ENCODE data around the gene SNURF. TPM values are rescaled to one million over a fixed set of nuclear protein-coding genes. Genes with fewer than 3 reads are reported as not detected.
"Not testable (repeated sequence)": the region's sequence is repeated elsewhere in the genome, so short reads cannot be mapped to it uniquely, and the experiment has no call there.

SNURF gene
- total RNA-seq, 1 experiment from 2014 or later = 35.6 TPM

GRCh38 chr15:24919446-24919845 lies 35.3 kb upstream of the SNURF start:
- no TSS peak for BruUV-seq (replicated peaks)
- DNase-seq (ENCODE audit: unreplicated experiment) = no peak

DNA sequence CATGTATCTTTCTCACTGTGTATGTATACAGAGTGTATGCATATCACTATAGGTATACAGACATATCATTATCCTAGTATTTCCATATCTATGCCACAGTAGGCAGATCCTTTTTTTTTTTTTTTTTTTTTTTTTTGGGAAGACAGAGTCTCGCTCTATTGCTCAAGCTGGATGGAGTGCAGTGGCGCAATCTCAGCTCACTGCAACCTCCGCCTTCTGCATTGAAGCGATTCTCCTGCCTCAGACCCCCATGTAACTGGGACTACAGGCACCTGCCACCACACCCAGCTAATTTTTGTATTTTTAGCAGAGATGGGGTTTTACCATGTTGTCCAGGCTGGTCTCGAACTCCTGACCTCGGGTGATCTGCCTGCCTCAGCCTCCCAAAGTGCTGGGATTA lies 32.0 kb upstream of the SNURF start:
- intact Hi-C loops (cut with micrococcal nuclease); CTCF ChIA-PET; H3K4me3 Mint-ChIP-seq (ENCODE audit: unreplicated experiment); H3K36me3 Mint-ChIP-seq (ENCODE audit: insufficient read depth, unreplicated experiment); BruUV-seq (replicated peaks); H3K27ac Mint-ChIP-seq (ENCODE audit: low read depth, unreplicated experiment); H3K27me3 Mint-ChIP-seq (ENCODE audit: insufficient read depth, unreplicated experiment); DNase-seq (ENCODE audit: unreplicated experiment); H3K4me1 Mint-ChIP-seq (ENCODE audit: insufficient read depth, unreplicated experiment): not testable (repeated sequence)
- peaks cover 11% of the 10 kb centered on the region for H3K9me3 Mint-ChIP-seq (ENCODE audit: unreplicated experiment)
- POLR2A ChIA-PET = interaction anchor here (0.6 kb wide), 1 partner anchor 14 kb away, joined by 3 read pairs; no protein-coding TSS in a partner anchor

More at GRCh38 chr15:24919446-24919845, 35.3 kb upstream of the SNURF start:
- H3K4me1 Mint-ChIP-seq (ENCODE audit: insufficient read depth, unreplicated experiment) = no peaks in the 10 kb centered on the region
- no peak for TF ChIP-seq CTCF (IDR thresholded peaks at IDR 0.05; ENCODE audit: unreplicated experiment)
- no peaks in the 10 kb centered on the region for H3K27me3 Mint-ChIP-seq (ENCODE audit: insufficient read depth, unreplicated experiment)
- ChIA-PET POLR2A (no interaction called here), CTCF (no interaction called here)
- no peak overlapping the region for H3K4me3 Mint-ChIP-seq (ENCODE audit: unreplicated experiment)
- intact Hi-C loops (cut with micrococcal nuclease) = no loop called here
- H3K36me3 Mint-ChIP-seq (ENCODE audit: insufficient read depth, unreplicated experiment) = peaks cover 5% of the 10 kb centered on the region
- H3K9me3 Mint-ChIP-seq (ENCODE audit: unreplicated experiment) = peaks cover 23% of the 10 kb centered on the region
- H3K27ac Mint-ChIP-seq (ENCODE audit: low read depth, unreplicated experiment) = no peak overlapping the region

DNA sequence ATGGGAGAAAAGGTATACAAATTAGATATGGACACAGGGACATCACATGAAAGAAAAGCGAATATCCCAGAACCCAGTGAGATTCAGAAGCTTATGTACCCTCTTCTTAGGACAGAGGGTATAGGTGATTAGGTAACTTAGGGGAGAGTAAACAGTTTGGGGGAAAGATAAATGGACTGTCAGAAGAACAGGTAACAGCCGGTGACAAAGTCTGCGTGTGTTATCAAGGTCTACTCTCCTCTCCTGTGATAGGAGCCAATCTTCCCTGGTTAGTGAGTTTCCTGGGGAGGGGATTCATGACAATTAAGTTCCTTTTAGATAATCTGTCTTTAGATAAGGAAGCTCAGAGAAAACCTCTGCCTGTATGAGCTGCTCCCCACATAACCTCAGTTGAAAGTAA lies 30.6 kb upstream of the SNURF start:
- no peaks in the 10 kb centered on the region for H3K36me3 Mint-ChIP-seq (ENCODE audit: insufficient read depth, unreplicated experiment)
- CTCF ChIA-PET = interaction anchor here (0.8 to 1.2 kb wide), 2 partner anchors 23 to 1271 kb away, joined by 4 read pairs; no protein-coding TSS in a partner anchor
- no peaks in the 10 kb centered on the region for H3K27me3 Mint-ChIP-seq (ENCODE audit: insufficient read depth, unreplicated experiment)
- H3K4me1 Mint-ChIP-seq (ENCODE audit: insufficient read depth, unreplicated experiment) = no peaks in the 10 kb centered on the region
- intact Hi-C loops (cut with micrococcal nuclease) = no loop called here
- H3K27ac Mint-ChIP-seq (ENCODE audit: low read depth, unreplicated experiment) = no peak overlapping the region
- peaks cover 11% of the 10 kb centered on the region for H3K9me3 Mint-ChIP-seq (ENCODE audit: unreplicated experiment)
- no TSS peak for BruUV-seq (replicated peaks)
- no peak overlapping the region for H3K4me3 Mint-ChIP-seq (ENCODE audit: unreplicated experiment)
- POLR2A ChIA-PET = interaction anchor here (0.5 kb wide), 1 partner anchor 1011 kb away, joined by 3 read pairs; no protein-coding TSS in a partner anchor
- TF ChIP-seq CTCF (IDR thresholded peaks at IDR 0.05; ENCODE audit: unreplicated experiment) = no peak
- no peak for DNase-seq (ENCODE audit: unreplicated experiment)

DNA sequence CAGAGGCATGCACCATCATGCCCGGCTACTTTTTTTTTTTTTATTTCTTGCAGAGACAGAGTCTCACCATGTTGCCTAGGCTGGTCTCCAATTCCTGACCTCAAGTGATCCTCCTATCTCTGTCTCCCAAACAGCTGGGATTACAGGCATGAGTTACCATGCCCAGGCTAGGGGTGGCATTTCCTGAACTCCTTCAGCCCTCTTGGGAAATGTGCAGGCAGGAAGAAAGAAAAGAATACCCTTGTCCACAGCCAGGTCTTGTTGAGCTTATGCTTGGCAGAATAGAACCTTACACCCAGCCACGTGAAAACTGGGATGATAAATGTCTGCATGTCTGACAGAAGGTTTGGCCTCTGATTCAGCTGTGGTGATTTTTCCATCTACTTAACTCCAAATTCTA lies 30.2 kb upstream of the SNURF start:
- BruUV-seq (replicated peaks) = no TSS peak
- H3K4me3 Mint-ChIP-seq (ENCODE audit: unreplicated experiment) = no peak overlapping the region
- H3K9me3 Mint-ChIP-seq (ENCODE audit: unreplicated experiment) = peaks cover 11% of the 10 kb centered on the region
- intact Hi-C loops (cut with micrococcal nuclease) = no loop called here
- no peaks in the 10 kb centered on the region for H3K27me3 Mint-ChIP-seq (ENCODE audit: insufficient read depth, unreplicated experiment)
- no peaks in the 10 kb centered on the region for H3K4me1 Mint-ChIP-seq (ENCODE audit: insufficient read depth, unreplicated experiment)
- POLR2A ChIA-PET = no interaction called here
- TF ChIP-seq CTCF (IDR thresholded peaks at IDR 0.05; ENCODE audit: unreplicated experiment) = no peak
- H3K36me3 Mint-ChIP-seq (ENCODE audit: insufficient read depth, unreplicated experiment) = no peaks in the 10 kb centered on the region
- H3K27ac Mint-ChIP-seq (ENCODE audit: low read depth, unreplicated experiment) = no peak overlapping the region
- CTCF ChIA-PET = interaction anchor here (0.8 to 1.2 kb wide), 2 partner anchors 22 to 1270 kb away, joined by 4 read pairs; no protein-coding TSS in a partner anchor
- DNase-seq (ENCODE audit: unreplicated experiment) = no peak

DNA sequence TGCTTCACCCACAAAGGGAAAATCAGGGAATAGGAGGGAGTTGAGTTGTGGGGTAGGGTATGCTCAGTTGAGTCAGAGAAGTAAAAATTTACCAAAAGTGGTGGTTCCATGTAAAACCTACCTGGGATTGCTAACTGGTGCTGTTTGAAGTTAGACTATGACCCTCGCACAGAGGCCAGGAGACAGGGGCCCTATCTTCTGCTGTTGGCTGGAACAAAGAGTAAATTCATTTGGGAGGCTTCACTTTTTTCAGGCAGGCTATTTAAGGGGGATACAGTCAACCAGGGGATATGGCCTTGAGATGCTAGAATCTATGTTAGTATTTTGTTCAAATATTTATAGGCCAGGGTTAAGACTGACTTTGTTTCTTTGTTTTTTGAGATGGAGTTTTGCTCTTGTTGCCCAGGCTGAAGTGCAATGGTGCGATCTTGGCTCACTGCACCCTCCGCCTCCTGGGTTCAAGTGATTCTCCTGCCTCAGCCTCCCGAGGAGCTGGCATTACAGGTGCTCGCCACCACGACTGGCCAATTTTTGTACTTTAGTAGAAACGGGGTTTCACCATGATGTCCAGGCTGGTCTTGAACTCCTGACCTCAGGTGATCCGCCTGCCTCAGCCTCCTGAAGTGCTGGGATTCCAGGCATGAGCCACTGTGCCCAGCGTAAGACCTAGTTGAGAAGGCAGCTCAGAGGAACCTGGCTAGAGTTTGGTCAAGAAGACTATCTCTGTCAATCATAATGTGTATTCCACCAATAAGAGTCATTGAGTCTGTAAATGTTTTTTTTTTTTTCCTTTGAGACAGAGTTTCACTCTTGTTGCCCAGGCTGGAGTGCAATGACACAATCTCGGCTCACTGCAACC lies 22.7 kb upstream of the SNURF start:
- DNase-seq (ENCODE audit: unreplicated experiment); H3K4me3 Mint-ChIP-seq (ENCODE audit: unreplicated experiment); H3K36me3 Mint-ChIP-seq (ENCODE audit: insufficient read depth, unreplicated experiment); H3K27ac Mint-ChIP-seq (ENCODE audit: low read depth, unreplicated experiment); intact Hi-C loops (cut with micrococcal nuclease); H3K4me1 Mint-ChIP-seq (ENCODE audit: insufficient read depth, unreplicated experiment); BruUV-seq (replicated peaks); CTCF ChIA-PET; POLR2A ChIA-PET; H3K27me3 Mint-ChIP-seq (ENCODE audit: insufficient read depth, unreplicated experiment): not testable (repeated sequence)
- H3K9me3 Mint-ChIP-seq (ENCODE audit: unreplicated experiment) = peaks cover 16% of the 10 kb centered on the region
